HG02763 (cell line): ENCODE data around the gene GNMT.

Experiments used
- ATAC-seq: cut with Tn5 transposase; IDR thresholded peaks from one replicate; pipeline ENCODE4 v1.9.1; 2021; ENCODE audit warnings: mild to moderate bottlenecking, moderate library complexity; ENCODE audit not compliant: unreplicated experiment

GNMT gene

DNA sequence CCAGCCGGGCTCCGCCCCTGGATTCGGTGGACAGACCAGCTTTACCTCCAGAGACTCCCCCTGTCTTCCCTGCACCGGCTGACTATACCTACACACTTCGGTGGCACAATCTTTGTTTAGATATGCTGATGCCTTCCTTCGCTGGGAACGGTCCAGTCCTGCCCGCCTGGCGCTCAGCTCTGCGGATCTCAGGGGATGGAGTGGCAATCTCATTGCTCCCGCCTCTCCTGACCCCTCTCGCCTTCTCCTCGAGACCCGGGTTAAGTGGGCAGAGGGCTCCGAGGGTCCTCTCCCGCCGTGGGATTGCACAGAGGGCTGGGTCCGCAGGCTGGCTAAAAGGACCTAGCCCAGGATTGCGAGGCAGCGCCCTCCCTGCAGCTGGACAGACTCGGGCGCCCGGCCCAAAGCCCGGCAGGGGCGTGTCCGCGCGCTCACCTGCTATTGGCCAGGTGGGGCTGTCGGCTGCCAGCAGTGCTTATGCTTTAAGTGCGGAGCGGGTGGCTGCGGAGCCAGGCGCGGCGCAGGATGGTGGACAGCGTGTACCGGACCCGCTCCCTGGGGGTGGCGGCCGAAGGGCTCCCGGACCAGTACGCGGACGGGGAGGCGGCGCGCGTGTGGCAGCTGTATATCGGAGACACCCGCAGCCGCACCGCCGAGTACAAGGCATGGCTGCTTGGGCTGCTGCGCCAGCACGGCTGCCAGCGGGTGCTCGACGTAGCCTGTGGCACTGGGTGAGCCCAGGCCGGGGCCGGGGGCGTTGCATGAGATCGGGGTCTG is at the start of gene GNMT:
GNMT (plus strand) TSS at position 512 of the 777 bp plus-strand sequence; CDS start at position 526, 14 bp downstream.
- no peak for ATAC-seq

DNA sequence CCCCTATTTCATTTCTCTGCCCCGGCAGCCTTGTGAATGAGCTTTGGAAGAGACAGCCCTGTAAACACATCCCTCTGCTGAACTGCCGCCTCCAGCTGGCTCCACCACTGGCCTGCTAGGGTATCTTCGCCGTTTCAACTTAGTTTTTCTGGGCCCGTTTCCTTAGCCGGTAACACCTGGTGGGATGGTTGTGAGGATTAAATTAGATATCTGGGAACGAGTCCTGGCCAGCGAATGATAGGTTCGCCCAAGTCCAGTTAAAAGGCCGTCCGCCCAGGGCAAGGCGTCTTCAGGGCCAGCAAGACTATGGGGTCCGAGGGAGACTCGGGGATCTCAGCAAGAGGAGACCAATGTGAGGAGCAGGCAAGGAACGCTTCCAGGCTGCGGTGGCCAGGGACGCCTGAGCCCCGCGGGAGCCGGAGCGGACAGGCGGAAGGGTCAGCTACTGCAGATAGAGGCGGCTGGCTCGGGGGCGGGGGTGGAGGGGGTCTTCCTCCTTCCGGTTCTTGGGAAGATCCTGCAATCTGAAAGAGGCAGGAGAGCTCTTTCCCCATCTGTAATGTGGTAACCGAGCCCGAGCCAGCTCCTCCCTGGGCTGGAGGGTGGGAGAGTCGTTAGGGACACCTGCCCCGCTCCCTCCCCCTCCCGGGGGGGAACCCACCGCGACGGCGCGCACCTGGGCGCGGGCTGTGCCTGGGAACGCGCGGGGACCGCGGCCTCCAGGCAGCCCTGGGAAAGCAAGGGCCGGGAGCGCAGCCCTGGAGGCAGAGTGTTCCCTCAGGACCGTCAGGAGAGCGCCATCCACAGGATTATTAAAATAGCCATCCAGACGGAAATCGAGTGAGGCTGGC is 49.2 kb upstream of the GNMT start:
- no peak for ATAC-seq

DNA sequence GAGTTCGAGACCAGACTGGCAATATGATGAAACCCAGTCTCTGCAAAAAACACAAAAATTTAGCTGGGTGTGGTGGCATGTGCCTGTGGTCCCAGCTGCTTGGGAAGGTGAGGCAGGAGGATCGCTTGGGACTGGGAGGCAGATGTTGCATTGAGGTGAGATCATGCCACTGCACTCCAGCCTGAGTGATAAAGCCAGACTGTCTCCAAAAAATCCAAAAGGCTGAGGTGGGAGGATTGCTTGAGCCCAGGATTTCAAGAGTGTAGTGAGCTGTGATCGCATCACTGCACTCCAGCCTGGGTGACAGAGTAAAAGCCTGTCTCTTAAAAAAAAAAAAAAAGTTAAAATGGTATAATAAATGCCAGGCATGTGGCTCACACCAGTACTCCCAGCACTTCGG is 46.0 kb upstream of the GNMT start:
- no peak for ATAC-seq

- ATAC-seq = no peak
These were observed 44.8 kb upstream of the GNMT start, which contains the start of gene PTCRA for GRCh38 chr6:42915732-42916131. Gene PTCRA (plus strand): TSS chr6:42916053. CDS start chr6:42916070, 17 bp downstream.

GRCh38 chr6:42916288-42916687 is 44.3 kb upstream of the GNMT start:
- no peak for ATAC-seq

- no peak for ATAC-seq
These were observed 38.8 kb upstream of the GNMT start for GRCh38 chr6:42921801-42922200.

- ATAC-seq = no peak
These were observed 36.9 kb upstream of the GNMT start for GRCh38 chr6:42923666-42924065.

DNA sequence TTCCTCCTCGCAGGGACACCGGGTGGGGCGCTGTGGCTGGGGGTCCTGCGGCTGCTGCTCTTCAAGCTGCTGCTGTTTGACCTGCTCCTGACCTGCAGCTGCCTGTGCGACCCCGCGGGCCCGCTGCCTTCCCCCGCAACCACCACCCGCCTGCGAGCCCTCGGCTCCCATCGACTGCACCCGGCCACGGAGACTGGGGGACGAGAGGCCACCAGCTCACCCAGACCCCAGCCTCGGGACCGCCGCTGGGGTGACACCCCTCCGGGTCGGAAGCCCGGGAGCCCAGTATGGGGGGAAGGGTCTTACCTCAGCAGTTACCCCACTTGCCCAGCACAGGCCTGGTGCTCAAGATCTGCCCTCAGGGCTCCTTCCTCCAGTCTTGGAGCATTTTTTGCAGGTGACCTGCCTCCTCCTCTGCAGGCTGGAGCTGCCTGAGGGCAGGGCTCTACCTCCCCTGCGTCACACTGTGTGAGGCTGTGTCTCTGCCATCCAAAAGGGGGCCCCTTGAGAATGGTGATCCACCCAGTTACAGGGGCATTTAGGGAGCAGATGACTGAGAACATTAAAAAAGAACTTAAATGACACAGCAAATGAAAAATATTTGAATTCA is 35.2 kb upstream of the GNMT start:
- ATAC-seq = no peak

GRCh38 chr6:42928986-42929820 is 31.4 kb upstream of the GNMT start, which contains the start of gene CNPY3:
Gene CNPY3 (plus strand): TSS chr6:42929480. CDS start chr6:42929571, 91 bp downstream.
- ATAC-seq = peak; percentile 76

GRCh38 chr6:42929821-42930360 is 30.7 kb upstream of the GNMT start:
- peak; percentile 43 for ATAC-seq

DNA sequence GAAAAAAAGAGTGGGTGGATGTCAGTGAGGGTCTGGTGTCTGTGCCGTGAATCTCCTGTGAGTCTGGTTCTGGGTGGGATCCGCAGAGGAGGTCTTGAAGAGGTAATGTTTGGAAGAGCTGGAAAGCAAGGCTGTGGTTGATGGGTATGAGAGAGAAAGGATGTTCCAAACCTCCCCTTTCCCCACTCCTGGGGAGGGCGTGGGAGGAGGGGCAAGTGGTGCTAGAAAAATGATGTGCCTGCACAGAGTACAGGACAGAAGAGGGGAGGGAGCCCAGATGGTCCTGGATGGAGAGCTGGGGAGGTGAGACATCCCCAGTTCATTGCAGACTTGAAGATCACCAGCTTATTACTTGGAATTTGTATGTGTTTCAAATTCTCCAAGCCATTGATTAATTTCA is 28.1 kb upstream of the GNMT start:
- ATAC-seq = no peak

- ATAC-seq = no peak
These were observed 27.3 kb upstream of the GNMT start for GRCh38 chr6:42933205-42933604.

GRCh38 chr6:42935322-42935721 is 25.2 kb upstream of the GNMT start:
- ATAC-seq = no peak

DNA sequence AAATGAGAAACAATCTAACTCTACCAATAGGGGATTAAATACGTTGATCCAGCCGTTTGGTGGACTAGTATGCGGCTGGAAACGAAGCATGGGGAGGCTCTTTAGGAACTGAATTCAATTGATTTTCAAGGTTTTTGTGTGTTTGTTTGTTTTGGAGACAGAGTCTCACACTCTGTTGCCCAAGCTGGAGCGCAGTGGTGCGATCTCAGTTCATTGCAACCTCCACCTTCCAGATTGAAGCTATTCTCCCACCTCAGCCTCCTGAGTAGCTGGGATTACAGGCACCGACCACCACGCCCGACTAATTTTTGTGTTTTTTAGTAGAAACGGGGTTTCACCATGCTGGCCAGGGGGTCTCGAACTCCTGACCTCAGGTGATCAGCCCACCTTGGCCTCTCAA is 24.2 kb upstream of the GNMT start:
- no peak for ATAC-seq

DNA sequence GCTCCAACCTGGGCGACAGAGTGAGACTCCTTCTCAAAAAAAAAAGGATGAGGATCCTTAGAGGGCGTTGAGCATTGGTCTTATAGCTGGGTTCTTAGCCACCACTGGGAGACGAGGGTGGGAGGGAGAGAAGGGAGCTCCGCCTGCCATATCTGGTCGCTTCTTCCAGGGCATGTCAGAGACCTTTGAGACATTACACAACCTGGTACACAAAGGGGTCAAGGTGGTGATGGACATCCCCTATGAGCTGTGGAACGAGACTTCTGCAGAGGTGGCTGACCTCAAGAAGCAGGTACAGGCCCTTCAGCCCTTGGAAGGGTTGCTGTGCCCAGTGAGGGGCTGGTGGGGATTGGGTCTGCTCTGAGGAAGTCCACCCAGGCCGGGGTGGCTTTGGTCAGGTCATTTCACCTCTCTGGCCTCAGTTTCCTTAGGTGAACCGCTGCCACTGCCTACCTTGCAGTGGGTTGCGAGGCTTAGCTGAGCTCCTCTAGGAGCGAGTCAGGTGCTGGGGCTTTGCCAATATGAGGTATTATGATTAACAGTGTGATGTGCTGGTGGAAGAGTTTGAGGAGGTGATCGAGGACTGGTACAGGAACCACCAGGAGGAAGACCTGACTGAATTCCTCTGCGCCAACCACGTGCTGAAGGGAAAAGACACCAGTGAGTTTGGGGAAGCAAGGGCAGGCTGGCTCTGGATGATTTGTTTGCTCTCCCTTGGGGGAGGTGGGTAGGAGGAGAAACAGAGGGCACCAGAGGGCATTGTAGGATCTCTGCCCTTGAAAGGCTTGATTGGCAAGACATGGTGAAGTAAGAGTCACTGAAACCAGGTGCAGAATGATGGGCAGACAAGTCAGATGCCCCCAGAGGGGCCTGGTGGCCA is 22.8 kb upstream of the GNMT start:
- no peak for ATAC-seq

DNA sequence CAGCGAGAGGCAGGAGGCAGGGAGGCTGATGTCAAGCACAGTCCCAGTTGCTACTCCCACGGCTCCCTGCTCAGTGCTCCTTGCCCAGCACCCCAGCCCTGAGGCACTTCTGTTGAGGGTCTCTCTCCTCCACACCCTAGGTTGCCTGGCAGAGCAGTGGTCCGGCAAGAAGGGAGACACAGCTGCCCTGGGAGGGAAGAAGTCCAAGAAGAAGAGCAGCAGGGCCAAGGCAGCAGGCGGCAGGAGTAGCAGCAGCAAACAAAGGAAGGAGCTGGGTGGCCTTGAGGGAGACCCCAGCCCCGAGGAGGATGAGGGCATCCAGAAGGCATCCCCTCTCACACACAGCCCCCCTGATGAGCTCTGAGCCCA is 22.1 kb upstream of the GNMT start:
- ATAC-seq = no peak

- no peak for ATAC-seq
These were observed 21.4 kb upstream of the GNMT start for GRCh38 chr6:42938987-42939809.

DNA sequence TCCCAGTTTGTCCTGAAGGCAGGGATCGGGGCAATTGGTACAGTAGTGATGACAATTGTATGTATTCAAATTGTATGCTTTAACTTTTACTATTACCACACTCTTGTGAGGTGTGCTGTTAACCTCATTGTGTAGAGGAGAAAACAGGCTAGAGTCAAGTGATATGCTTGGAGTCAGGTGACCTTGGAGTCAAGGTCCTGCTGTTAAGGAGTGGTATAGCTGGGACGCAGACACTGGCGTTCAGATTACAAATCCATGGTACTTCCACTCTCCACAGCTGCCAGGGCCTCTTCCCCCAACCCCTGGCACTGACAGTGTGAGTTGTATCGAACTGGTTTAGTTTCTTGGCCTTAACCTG is 20.8 kb upstream of the GNMT start:
- ATAC-seq = no peak
